Neural cell (in vitro differentiated cells): ENCODE measurements around the gene NINL. TPM values are rescaled to one million over a fixed set of nuclear protein-coding genes. Genes with fewer than 3 reads are reported as not detected.

Experiments
- H2AFZ ChIP-seq: fragments of 200-600, 300-800 bp; sonication (generic), shearing (Covaris generic); 2 replicates; pipeline ENCODE4 v1.6.0; 2014; ENCODE audit warnings: low read depth, mild to moderate bottlenecking, antibody characterized with exemption, low read length, moderate library complexity
- H3F3A ChIP-seq: fragments of 200-600 bp; shearing (Covaris generic); 2 replicates; pipeline ENCODE4 v1.6.1; 2016; ENCODE audit warnings: mild to moderate bottlenecking, moderate library complexity, mixed read lengths, antibody characterized with exemption, low read length; ENCODE audit not compliant: insufficient read depth, poor library complexity, severe bottlenecking
- H3K27ac ChIP-seq: fragments of 200-600, 300-800 bp; sonication (generic), shearing (Covaris generic); 2 replicates; pipeline ENCODE4 v1.5.1; 2014; ENCODE audit warnings: mild to moderate bottlenecking, low read length, moderate library complexity
- H3K27me3 ChIP-seq: fragments of 300-800, 200-600 bp; sonication (generic), shearing (Covaris generic); 2 replicates; pipeline ENCODE4 v1.6.0; 2014; ENCODE audit warnings: mild to moderate bottlenecking, low read depth, low read length, moderate library complexity; ENCODE audit not compliant: insufficient read depth
- H3K36me3 ChIP-seq: fragments of 300-800, 200-600 bp; sonication (generic), shearing (Covaris generic); 2 replicates; pipeline ENCODE4 v1.5.1; 2014; ENCODE audit warnings: mild to moderate bottlenecking, antibody characterized with exemption, low read length, moderate library complexity; ENCODE audit not compliant: insufficient read depth
- H3K4me2 ChIP-seq: fragments of 300-800, 200-600 bp; sonication (generic), shearing (Covaris generic); 2 replicates; pipeline ENCODE4 v1.6.0; 2014; ENCODE audit warnings: mild to moderate bottlenecking, low read length
- H3K4me3 ChIP-seq: fragments of 300-800, 200-600 bp; sonication (generic), shearing (Covaris generic); 2 replicates; pipeline ENCODE4 v1.5.1; 2014; ENCODE audit warnings: mild to moderate bottlenecking, low read length, moderate library complexity
- H3K79me2 ChIP-seq: fragments of 200-600 bp; shearing (Covaris generic); replicated peaks from 2 replicates; pipeline ENCODE4 v1.6.0; 2014; ENCODE audit warnings: mild to moderate bottlenecking, low read length, moderate library complexity; ENCODE audit not compliant: insufficient read depth
- H3K9ac ChIP-seq: fragments of 300-800, 200-600 bp; sonication (generic), shearing (Covaris generic); 2 replicates; pipeline ENCODE4 v1.6.1; 2016; ENCODE audit warnings: mild to moderate bottlenecking, low read length, mixed read lengths
- H3K9me2 ChIP-seq: fragments of 200-600 bp; shearing (Covaris generic); 2 replicates; pipeline ENCODE4 v1.6.1; 2016; ENCODE audit warnings: mild to moderate bottlenecking, low read length, mixed read lengths; ENCODE audit not compliant: insufficient read depth
- H3K9me3 ChIP-seq: fragments of 200-600, 300-800 bp; sonication (generic), shearing (Covaris generic); 2 replicates; pipeline ENCODE4 v1.6.1; 2016; ENCODE audit warnings: mild to moderate bottlenecking, mixed run types, low read length, moderate library complexity, mixed read lengths
- H4K20me1 ChIP-seq: fragments of 200-600 bp; shearing (Covaris generic); 2 replicates; pipeline ENCODE4 v1.6.1; 2016; ENCODE audit warnings: mild to moderate bottlenecking, mixed run types; ENCODE audit not compliant: insufficient read depth
- CTCF ChIP-seq: fragments of 450-650 bp; IDR thresholded peaks from 2 replicates; pipeline ENCODE4 v1.5.1; 2014; ENCODE audit warnings: antibody characterized with exemption, mild to moderate bottlenecking, moderate library complexity; ENCODE audit not compliant: poor library complexity, severe bottlenecking
- EP300 ChIP-seq: fragments of 450-650 bp; conservative IDR thresholded peaks from 2 replicates; pipeline ENCODE4 v1.6.1; 2014; ENCODE audit warnings: antibody characterized with exemption, mild to moderate bottlenecking, moderate library complexity; ENCODE audit not compliant: poor library complexity, severe bottlenecking
- EZH2 ChIP-seq: fragments of 200-600, 300-800 bp; shearing (Covaris generic), sonication (generic); IDR thresholded peaks from 2 replicates; pipeline ENCODE4 v1.6.1; 2014; ENCODE audit warnings: antibody characterized with exemption, low read length, borderline replicate concordance, mild to moderate bottlenecking; ENCODE audit not compliant: insufficient read depth, poor library complexity, severe bottlenecking
- MXI1 ChIP-seq: fragments of 450-650 bp; conservative IDR thresholded peaks from 2 replicates; pipeline ENCODE4 v1.6.1; 2014; ENCODE audit warnings: antibody characterized with exemption, mild to moderate bottlenecking; ENCODE audit not compliant: poor library complexity, severe bottlenecking
- POLR2AphosphoS5 ChIP-seq: IDR thresholded peaks from 2 replicates; pipeline ENCODE4 v1.6.1; 2012
- RAD21 ChIP-seq: fragments of 450-650 bp; conservative IDR thresholded peaks from 2 replicates; pipeline ENCODE4 v1.6.1; 2014; ENCODE audit warnings: antibody characterized with exemption, mild to moderate bottlenecking, moderate library complexity
- REST ChIP-seq: IDR thresholded peaks from 2 replicates; pipeline ENCODE4 v1.6.1; 2012; ENCODE audit warnings: borderline replicate concordance
- SMC3 ChIP-seq: fragments of 450-650 bp; conservative IDR thresholded peaks from 2 replicates; pipeline ENCODE4 v1.6.1; 2014; ENCODE audit warnings: antibody characterized with exemption, mild to moderate bottlenecking, moderate library complexity; ENCODE audit not compliant: poor library complexity
- TAF1 ChIP-seq: IDR thresholded peaks from 2 replicates; pipeline ENCODE4 v1.6.1; 2012; ENCODE audit warnings: low read depth
- polyA plus RNA-seq: library from polyadenylated mRNA; depleted of rRNA; stranded (reverse); fragments of >200 nt; gene quantifications from 2 replicates; pipeline ENCODE4 v1.2.3, GENCODE V29; 2014
- small RNA-seq, 3 experiments: library from RNA; depleted of rRNA; stranded (forward); fragments of <200 nt; gene quantifications; one replicate each; pipeline ENCODE3, GENCODE V24; 2012

The NINL gene
- polyA plus RNA-seq, 1 donor from 2014 or later = 49.6 TPM

DNA sequence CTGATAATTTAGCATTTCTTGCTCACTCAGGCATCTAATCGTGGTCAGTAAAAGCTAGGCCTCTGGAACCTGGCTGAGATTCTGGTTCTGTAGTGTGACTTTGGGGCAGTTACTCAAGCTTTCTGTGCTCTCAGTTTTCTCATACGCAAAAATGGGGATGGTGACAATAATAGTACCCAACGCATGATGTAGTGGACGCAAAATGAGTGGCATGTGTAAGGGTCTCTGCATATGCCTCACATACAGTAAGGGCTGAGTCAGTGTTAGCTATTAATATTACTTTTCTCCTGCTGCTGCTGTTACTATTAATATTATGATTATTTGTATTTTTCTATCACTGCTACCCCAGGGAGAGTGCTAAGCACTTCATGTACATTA is 177.2 kb downstream of the NINL start:
- peak overlapping the region; percentile 50 for H3K9ac ChIP-seq
- no peaks in the 10 kb centered on the region for H3K9me2 ChIP-seq
- no peaks in the 10 kb centered on the region for H4K20me1 ChIP-seq
- H2AFZ ChIP-seq = peak overlapping the region; percentile 45
- H3K27ac ChIP-seq = no peak overlapping the region
- H3K4me2 ChIP-seq = peak overlapping the region; percentile 92
- TF ChIP-seq RAD21 (no peak), POLR2AphosphoS5 (no peak), TAF1 (no peak), CTCF (no peak), EZH2 (no peak)
- H3F3A ChIP-seq = no peaks in the 10 kb centered on the region
- H3K4me3 ChIP-seq = peak overlapping the region; percentile 83
- H3K9me3 ChIP-seq = peaks cover 6% of the 10 kb centered on the region
- H3K27me3 ChIP-seq = no peaks in the 10 kb centered on the region
- no peaks in the 10 kb centered on the region for H3K36me3 ChIP-seq
- peaks cover 10% of the 10 kb centered on the region for H3K79me2 ChIP-seq

DNA sequence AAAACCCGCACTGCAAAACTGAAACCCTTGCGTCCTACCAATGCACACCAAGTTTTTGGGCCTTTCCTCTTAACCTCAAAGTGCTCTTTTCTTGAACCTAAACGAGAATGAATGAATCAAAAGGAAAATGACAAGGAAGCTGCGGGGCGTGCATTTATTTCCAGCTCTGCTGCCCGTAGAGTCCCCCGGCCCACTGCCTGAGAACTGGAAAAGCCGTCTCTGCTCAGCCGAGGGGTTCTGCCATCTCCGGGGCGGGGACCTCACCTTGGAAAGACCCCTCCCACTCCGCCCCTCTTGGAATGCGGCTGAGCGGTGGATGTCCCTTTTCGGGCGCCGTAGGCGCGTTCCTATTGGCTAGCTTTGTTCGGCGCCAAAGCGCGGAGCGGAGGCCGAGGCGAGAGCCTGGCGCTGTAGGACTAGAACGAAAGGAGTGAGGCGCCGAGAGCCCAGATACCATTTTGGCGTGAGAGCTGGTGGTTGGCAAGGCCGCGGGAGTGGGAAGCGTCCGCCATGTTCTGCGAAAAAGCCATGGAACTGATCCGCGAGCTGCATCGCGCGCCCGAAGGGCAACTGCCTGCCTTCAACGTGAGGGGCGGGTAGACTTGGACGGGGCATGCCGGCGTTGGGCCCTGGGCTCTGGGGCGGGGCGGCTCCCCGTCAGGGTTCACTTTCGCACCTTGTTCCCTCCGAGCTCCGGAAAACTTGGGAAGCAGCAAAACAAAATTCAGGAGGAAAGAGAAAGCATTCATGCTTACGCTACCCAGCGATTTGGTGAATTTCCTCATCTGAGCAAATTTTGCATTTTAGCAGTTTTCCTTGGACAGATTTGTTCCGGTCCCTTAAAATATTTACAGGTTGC is 177.8 kb downstream of the NINL start, which contains the start of gene GINS1:
TSS of gene GINS1 (plus strand) at position 363 of the 859 bp plus-strand sequence. CDS start at position 511, 148 bp downstream.
- Histone ChIP-seq H3K4me3 (peak within 1 kb of the TSS; percentile 83), H3K9ac (peak within 1 kb of the TSS; percentile 50), H3K36me3 (no peaks in the 10 kb centered on the region), H3K9me2 (no peaks in the 10 kb centered on the region), H4K20me1 (no peaks in the 10 kb centered on the region), H3K79me2 (peaks cover 10% of the 10 kb centered on the region), H3F3A (no peaks in the 10 kb centered on the region), H3K27ac (no peak within 1 kb of the TSS), H3K27me3 (no peaks in the 10 kb centered on the region), H3K9me3 (peaks cover 9% of the 10 kb centered on the region), H3K4me2 (peak within 1 kb of the TSS; percentile 92), H2AFZ (peak within 1 kb of the TSS; percentile 71)
- TF ChIP-seq POLR2AphosphoS5 = no peak
- TF ChIP-seq CTCF = no peak
- TF ChIP-seq MXI1 = peak; percentile 95
- no peak for TF ChIP-seq REST
- peak; percentile 50 for TF ChIP-seq SMC3
- peak; percentile 42 for TF ChIP-seq RAD21
- TF ChIP-seq EZH2 = no peak
- TF ChIP-seq EP300 = no peak
- no peak for TF ChIP-seq TAF1

Small RNA genes lying within 50 kb of the gene (small RNA-seq; reads per million reads assigned to genes)
- gene RNU6ATAC17P = 0 reads per million in 3 experiments

Other genes with a start within 250 kb of the NINL start
- 32.3 and 48.4 TPM in 2 replicates for gene ABHD12, start 194.7 kb downstream of the NINL start, polyA plus RNA-seq
- gene GINS1, start 177.9 kb downstream of the NINL start, polyA plus RNA-seq = 3.8 and 4.5 TPM in 2 replicates
- gene NANP, start 38.5 kb upstream of the NINL start, polyA plus RNA-seq = 2.8 and 4.1 TPM in 2 replicates
- gene ZNF337, start 111.3 kb upstream of the NINL start, polyA plus RNA-seq = 61.2 and 63.1 TPM in 2 replicates